Measurements from ENCODE around the gene SBK2.

Gene SBK2

DNA sequence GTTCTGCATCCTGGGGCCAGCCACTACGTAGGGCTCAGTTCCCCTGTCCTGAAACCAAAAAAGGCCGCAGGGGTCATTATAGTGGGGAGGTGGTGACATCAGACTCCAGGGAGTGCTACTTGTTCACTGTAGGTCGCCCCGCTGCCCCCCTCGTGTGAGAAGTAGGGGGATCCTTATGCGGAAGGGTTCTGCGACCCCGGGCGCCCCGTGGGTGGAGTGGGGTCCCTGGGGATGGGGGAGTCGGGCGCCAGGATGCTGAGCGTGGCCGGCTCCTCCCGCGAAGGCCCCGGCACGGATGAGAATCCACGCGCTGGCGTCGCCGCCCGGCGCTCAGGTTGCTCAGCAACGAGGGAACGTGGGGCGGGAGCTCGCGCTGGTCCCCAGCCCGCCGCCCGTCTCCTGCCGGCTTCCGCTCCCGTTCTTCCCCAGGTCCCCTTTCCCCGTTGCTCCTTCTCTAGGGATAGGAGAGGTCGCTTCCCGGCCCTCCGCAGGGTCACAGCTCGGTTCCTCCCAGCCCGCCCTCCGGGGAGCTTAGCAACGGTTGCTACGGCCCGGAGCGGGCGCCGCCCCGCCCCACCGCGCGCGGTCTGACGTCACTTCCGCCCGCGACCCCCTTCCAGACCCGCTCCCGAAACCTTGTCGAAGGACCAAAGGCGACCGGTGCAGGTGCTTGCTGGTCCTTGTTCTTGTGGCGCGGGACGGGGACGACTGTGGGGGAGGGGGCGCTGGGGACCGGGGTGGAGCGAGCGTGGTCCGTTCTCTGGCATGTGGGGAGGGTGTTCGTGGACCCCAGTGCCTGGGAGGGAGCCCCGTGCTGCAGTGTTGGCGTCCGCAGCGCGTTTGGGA, 52.1 kb downstream of the SBK2 start, which contains the start of gene NAT14:
TSS of gene NAT14 (plus strand) at position 596 of the 846 bp plus-strand sequence. CDS start 521 bp downstream, outside the sequence.
- no peak for DNase-seq

DNA sequence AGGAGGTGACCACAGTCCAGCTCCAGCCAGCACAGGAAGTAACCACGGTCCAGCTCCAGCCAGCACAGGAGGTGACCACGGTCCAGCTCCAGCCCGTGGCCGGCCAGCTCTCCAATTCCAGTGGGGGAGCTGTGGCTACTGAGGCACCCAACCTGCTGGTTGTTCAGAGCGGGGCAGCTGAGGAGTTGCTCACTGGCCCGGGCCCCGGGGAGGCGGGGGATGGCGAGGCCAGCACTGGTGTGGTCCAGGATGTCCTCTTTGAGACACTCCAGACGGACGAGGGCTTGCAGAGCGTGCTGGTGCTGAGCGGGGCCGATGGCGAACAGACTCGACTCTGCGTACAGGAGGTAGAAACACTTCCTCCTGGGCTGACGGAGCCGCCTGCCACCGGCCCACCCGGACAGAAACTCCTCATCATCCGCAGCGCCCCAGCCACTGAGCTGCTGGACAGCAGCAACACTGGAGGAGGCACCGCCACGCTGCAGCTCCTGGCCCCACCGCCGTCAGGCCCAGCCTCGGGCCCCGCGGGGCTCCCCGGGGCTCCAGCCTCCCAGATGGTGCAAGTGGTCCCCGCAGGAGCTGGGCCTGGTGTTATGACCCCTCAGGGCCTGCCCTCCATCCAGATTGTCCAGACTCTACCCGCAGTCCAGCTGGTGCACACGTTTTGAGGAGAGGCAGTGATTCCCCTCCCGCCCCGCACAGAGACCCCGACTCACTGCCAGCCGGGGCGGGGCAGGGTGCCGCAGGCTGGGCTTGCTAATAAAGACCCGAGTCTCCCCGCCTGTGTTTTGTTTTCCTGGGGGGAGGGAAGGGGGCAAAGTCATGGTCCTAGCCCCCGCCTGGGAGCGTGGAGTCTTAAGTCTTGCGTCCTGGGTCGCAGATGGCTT, 53.0 kb downstream of the SBK2 start:
- DNase-seq, result no peak

DNA sequence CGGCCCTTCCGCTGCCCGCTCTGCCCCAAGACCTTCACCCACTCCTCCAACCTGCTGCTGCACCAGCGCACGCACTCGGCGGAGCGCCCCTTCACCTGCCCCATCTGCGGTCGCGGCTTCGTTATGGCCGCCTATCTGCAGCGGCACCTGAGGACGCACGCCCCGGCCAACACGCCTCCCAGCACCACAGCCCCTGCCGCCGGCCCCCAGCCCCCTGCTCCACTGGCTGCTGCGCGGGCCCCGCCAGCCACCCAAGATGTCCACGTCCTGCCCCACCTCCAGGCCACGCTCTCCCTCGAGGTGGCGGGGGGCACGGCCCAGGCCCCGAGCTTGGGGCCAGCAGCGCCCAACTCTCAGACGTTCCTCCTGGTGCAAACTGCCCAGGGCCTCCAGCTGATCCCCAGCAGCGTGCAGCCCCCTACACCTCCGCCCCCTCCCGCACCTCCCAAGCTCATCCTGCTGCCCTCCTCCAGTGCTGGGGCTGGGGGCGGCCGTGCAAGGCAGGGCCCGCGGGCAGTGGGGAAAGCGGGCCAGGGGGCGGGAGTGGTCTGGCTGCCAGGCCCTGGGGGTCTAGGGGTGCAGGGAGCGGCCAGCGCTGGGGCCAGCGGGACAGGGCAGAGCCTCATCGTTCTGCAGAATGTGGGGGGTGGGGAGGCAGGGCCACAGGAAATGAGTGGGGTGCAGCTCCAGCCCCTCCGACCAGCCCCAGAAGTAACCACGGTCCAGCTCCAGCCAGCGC, 53.8 kb downstream of the SBK2 start:
- DNase-seq, result no peak

DNA sequence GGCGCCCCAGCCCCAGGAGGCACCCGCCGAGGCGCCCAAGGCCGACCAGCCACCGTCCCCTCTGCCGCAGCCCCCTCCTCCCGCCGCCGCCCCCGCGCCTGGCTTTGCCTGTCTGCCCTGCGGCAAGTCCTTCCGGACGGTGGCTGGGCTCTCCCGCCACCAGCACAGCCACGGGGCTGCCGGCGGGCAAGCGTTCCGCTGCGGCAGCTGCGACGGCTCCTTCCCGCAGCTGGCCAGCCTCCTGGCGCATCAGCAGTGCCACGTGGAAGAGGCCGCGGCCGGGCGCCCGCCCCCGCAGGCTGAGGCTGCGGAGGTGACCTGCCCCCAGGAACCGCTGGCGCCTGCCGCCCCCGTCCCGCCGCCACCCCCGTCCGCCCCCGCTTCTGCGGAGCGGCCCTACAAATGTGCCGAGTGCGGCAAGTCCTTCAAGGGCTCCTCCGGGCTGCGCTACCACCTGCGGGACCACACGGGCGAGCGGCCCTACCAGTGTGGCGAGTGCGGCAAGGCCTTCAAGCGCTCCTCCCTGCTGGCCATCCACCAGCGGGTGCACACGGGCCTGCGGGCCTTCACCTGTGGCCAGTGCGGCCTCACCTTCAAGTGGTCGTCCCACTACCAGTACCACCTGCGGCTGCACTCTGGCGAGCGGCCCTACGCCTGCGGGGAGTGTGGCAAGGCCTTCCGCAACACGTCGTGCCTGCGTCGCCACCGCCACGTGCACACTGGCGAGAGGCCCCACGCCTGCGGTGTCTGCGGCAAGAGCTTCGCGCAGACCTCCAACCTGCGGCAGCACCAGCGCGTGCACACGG, 54.6 kb downstream of the SBK2 start:
- no peak for DNase-seq

DNA sequence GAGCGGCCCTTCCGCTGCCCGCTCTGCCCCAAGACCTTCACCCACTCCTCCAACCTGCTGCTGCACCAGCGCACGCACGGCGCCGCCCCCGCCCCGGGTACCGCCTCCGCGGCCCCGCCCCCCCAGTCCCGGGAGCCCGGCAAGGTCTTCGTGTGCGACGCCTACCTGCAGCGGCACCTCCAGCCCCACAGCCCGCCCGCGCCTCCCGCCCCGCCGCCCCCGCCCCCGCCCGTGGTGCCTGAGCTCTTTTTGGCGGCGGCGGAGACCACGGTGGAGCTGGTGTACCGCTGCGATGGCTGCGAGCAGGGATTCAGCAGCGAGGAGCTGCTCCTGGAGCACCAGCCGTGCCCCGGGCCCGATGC, 55.2 kb downstream of the SBK2 start:
- no peak for DNase-seq

DNA sequence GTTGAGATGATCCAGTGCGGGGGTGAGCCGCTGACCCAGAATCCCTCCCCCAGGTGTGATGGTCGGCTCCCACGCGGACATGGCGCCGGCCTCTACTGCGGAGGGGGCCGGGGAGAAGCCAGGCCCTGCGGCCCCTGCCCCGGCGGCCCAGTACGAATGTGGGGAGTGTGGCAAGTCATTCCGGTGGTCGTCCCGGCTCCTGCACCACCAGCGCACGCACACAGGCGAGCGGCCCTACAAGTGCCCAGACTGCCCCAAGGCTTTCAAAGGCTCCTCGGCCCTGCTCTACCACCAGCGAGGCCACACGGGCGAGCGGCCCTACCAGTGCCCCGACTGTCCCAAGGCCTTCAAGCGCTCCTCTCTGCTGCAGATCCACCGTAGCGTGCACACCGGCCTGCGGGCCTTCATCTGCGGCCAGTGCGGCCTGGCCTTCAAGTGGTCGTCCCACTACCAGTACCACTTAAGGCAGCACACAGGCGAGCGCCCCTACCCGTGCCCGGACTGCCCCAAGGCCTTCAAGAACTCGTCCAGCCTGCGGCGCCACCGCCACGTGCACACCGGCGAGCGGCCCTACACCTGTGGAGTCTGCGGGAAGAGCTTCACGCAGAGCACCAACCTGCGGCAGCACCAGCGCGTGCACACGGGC, 55.7 kb downstream of the SBK2 start:
- DNase-seq, result no peak

DNA sequence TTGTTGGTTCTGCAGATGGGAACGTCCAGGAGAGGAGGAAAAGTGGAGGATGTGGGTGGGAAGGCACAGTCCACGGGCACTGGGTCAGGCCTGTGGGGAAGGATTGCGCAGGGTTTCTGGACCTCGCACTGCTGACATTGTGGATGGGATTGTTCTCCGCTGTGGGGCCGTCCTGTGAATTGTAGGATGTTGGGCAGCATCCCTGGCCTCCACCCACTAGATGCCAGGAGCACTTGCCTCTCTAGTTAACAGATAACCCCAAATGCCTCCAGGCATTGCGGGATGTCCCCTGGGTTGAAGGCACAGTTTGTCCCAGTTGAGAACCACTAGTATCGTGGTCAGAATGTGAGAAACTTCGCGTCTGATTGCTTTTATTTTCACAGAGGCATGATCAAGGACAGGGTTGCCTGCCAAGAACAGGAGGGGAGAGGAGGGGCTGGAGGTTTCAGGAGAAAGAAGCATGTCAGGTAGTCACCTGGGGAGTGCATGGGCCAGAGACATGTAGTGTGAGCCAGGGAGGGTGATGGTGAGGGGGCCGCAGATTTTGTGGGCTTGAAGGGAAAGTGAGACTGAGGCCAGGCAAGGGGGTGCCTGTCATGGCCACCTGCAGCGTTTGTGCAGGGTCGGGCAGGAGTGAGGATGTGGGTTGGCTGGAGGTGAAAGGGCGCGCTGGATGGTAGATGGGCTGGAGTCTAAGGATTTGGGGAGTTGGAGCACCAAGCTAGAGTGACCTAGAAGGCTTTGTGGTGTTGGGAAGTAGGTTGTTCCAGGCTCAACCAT, 57.3 kb downstream of the SBK2 start:
- DNase-seq, result no peak

DNA sequence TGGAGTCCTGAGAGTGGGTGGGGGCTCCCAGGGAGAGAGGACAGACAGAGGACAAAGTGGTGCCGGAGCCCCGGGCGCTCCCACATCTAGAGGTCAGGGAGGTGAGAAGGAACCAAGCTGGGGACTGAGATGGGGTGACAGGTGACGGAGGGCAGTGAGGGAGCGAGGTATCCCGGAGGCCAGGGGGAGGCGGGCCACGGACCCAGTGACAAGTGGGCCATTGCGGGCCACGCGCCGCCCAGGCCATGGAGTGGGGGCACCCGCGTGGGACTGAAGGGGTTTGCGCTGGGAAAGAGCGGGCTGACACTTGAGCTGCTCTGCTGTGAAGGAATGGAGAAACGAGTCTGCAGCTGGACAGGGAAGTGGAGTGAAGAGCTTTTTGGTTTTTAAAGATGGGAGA, 57.9 kb downstream of the SBK2 start:
- no peak for DNase-seq
